ENCODE data around the gene TNFSF12. TPM values are rescaled to one million over a fixed set of nuclear protein-coding genes. Genes with fewer than 3 reads are reported as not detected.

Gene TNFSF12, protein sequence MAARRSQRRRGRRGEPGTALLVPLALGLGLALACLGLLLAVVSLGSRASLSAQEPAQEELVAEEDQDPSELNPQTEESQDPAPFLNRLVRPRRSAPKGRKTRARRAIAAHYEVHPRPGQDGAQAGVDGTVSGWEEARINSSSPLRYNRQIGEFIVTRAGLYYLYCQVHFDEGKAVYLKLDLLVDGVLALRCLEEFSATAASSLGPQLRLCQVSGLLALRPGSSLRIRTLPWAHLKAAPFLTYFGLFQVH
- total RNA-seq (10 to 100 TPM; 41.7 to 49.2 TPM), total RNA-seq (8.0 to 24.1 reads per million in 2 donors)

DNA sequence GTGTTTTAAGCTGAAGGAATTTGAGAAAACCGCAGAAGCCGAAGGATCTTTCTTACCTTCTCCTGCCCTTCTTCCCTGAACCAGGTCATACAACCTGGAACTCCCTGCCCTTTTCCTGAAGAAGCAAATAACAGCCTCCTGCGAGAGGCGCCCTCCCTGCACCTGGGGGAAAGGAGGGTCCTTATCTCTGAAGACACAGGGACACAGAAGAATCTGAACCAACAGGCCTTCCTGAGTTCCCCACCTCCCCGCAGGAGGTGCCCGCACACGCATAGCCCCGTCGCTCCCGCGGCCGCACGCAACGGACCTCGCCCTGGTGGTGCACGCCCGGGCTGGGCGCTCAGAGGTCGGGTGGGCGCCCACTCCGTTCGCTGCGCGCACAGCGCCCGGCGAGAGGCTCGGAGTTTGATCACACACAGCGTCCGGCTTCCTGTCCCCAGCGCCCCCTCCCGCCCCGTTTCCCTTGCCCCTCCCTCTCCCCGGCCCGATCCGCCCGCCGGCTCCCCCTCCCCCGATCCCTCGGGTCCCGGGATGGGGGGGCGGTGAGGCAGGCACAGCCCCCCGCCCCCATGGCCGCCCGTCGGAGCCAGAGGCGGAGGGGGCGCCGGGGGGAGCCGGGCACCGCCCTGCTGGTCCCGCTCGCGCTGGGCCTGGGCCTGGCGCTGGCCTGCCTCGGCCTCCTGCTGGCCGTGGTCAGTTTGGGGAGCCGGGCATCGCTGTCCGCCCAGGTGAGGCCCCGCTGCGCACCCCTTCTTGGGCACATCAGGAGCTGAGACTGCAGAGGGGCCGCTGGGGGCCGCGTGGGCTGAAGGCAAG, at the start of gene TNFSF12:
Gene TNFSF12 (plus strand): TSS at position 474 of the 816 bp plus-strand sequence. CDS start 96 bp downstream, at position 570.
- Mint-ChIP-seq H3K36me3 (ENCODE audit: low read depth) (peaks cover 7% of the 10 kb centered on the region), H3K4me1 (peaks cover 51% of the 10 kb centered on the region), H3K4me3 (peak within 1 kb of the TSS; percentile 98), H3K27ac (peak within 1 kb of the TSS; percentile 94), H3K27me3 (no peaks in the 10 kb centered on the region)
- H3K9me3 ChIP-seq (ENCODE audit: control insufficient read depth, low read length, poor library complexity, severe bottlenecking): no peaks in the 10 kb centered on the region
- DNase-seq: peak in 2 of 3 donors; percentile 45 to 50
- ATAC-seq: peak; percentile 51

DNA sequence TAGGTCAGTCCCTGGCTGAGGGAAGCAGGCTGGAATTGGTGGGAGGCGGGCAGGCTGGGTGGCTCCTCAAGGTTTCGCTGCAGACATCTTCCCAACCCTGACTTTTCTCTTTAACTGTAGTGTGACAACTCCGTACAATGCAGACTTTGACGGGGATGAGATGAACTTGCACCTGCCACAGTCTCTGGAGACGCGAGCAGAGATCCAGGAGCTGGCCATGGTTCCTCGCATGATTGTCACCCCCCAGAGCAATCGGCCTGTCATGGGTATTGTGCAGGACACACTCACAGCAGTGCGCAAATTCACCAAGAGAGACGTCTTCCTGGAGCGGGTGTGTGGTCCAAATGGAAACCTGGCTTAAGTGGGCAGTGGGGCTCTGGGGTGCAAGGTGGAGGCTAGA, 49.7 kb upstream of the TNFSF12 start:
- no peaks in the 10 kb centered on the region for H3K27me3 Mint-ChIP-seq
- H3K4me3 Mint-ChIP-seq: no peak overlapping the region
- DNase-seq (no peak), ATAC-seq (no peak)
- no peaks in the 10 kb centered on the region for H3K9me3 ChIP-seq (ENCODE audit: control insufficient read depth, low read length, poor library complexity, severe bottlenecking)
- H3K36me3 Mint-ChIP-seq (ENCODE audit: low read depth): peaks cover 19% of the 10 kb centered on the region
- H3K27ac Mint-ChIP-seq: no peak overlapping the region
- peaks cover 12% of the 10 kb centered on the region for H3K4me1 Mint-ChIP-seq

DNA sequence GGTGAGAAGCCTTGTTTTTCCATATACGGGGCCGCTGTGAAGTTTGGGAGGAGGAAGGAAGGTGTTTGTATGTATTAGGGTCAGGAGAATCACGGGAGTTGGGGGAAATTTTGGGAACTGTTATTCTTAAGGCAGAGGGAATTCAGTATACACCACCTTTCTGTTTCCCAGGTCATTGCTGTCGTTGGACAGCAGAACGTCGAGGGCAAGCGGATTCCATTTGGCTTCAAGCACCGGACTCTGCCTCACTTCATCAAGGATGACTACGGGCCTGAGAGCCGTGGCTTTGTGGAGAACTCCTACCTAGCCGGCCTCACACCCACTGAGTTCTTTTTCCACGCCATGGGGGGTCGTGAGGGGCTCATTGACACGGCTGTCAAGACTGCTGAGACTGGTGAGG, 47.1 kb upstream of the TNFSF12 start:
- no peaks in the 10 kb centered on the region for H3K9me3 ChIP-seq (ENCODE audit: control insufficient read depth, low read length, poor library complexity, severe bottlenecking)
- Mint-ChIP-seq H3K4me3 (no peak overlapping the region), H3K36me3 (ENCODE audit: low read depth) (peaks cover 16% of the 10 kb centered on the region), H3K27me3 (no peaks in the 10 kb centered on the region), H3K4me1 (peaks cover 8% of the 10 kb centered on the region), H3K27ac (peak overlapping the region; percentile 80)
- ATAC-seq: no peak
- DNase-seq: no peak

DNA sequence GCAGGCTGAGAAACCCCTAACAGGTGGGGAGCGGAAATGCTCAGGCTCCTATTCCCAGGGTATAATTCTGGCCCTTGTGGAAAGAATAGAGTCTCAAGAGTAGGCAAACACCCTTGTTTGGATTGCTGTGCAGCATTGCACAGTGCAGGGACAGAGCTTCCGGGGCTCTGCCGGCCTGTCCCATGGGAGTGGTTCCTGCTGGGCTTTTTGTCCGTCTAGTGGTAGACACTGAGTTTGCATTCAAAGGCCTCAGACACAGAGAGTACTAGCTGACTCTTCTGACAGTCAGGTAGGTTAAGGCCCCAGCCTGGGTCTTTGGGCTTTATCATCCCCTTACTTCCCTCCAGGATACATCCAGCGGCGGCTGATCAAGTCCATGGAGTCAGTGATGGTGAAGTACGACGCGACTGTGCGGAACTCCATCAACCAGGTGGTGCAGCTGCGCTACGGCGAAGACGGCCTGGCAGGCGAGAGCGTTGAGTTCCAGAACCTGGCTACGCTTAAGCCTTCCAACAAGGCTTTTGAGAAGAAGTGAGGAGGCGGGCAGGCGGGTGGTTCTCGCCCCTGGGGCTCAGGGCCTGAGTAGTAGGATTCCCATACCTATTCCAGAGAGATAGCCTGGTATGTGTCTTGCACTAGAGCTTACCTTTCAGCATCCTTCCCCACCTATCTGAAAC, 46.5 kb upstream of the TNFSF12 start:
- DNase-seq (no peak), ATAC-seq (peak; percentile 16)
- Mint-ChIP-seq H3K27ac (peak overlapping the region; percentile 81), H3K4me3 (no peak overlapping the region), H3K4me1 (peaks cover 6% of the 10 kb centered on the region), H3K27me3 (no peaks in the 10 kb centered on the region), H3K36me3 (ENCODE audit: low read depth) (peaks cover 12% of the 10 kb centered on the region)
- H3K9me3 ChIP-seq (ENCODE audit: control insufficient read depth, low read length, poor library complexity, severe bottlenecking): no peaks in the 10 kb centered on the region

DNA sequence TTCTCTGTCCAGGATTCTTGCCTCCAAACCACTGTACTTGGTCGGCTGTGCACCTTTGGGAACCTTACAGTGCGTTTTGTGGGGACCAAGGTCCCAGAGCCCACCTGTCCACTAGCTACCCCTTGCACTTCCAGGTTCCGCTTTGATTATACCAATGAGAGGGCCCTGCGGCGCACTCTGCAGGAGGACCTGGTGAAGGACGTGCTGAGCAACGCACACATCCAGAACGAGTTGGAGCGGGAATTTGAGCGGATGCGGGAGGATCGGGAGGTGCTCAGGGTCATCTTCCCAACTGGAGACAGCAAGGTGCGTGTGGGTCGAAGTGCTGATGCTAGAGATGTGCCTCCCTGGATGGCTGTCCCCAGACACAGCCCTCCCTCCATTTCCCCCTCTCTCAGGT, 45.9 kb upstream of the TNFSF12 start:
- Mint-ChIP-seq H3K4me1 (peaks cover 6% of the 10 kb centered on the region), H3K27ac (peak overlapping the region; percentile 81), H3K36me3 (ENCODE audit: low read depth) (peaks cover 12% of the 10 kb centered on the region), H3K27me3 (no peaks in the 10 kb centered on the region), H3K4me3 (no peak overlapping the region)
- DNase-seq: no peak
- peak; percentile 35 for ATAC-seq
- H3K9me3 ChIP-seq (ENCODE audit: control insufficient read depth, low read length, poor library complexity, severe bottlenecking): no peaks in the 10 kb centered on the region

DNA sequence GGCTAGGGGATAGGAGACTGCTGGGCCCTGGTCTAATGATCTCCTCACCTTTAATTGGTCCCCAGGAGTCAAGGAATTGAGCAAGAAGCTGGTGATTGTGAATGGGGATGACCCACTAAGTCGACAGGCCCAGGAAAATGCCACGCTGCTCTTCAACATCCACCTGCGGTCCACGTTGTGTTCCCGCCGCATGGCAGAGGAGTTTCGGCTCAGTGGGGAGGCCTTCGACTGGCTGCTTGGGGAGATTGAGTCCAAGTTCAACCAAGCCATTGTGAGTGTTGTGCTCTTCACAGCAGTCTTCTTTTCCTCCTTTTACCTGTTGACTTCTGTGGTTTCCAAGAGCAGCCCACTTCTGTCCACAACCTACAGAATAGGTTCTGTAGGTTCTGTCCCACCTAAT, 45.3 kb upstream of the TNFSF12 start:
- no peaks in the 10 kb centered on the region for H3K9me3 ChIP-seq (ENCODE audit: control insufficient read depth, low read length, poor library complexity, severe bottlenecking)
- DNase-seq (no peak), ATAC-seq (no peak)
- H3K4me3 Mint-ChIP-seq: peak overlapping the region; percentile 28
- H3K27me3 Mint-ChIP-seq: no peaks in the 10 kb centered on the region
- no peak overlapping the region for H3K27ac Mint-ChIP-seq
- peaks cover 6% of the 10 kb centered on the region for H3K4me1 Mint-ChIP-seq
- H3K36me3 Mint-ChIP-seq (ENCODE audit: low read depth): peaks cover 12% of the 10 kb centered on the region

DNA sequence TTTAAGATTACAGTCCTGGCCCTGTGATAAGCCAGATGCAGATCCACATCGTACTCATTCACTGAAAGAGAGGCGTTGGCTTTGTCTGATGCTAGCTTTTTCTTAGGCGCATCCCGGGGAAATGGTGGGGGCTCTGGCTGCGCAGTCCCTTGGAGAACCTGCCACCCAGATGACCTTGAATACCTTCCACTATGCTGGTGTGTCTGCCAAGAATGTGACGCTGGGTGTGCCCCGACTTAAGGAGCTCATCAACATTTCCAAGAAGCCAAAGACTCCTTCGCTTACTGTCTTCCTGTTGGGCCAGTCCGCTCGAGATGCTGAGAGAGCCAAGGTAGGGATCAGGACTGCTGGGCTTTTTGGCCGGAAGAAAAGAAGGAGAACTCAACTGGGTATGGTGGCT, 40.7 kb upstream of the TNFSF12 start:
- peaks cover 6% of the 10 kb centered on the region for H3K4me1 Mint-ChIP-seq
- ATAC-seq: no peak
- DNase-seq: no peak
- H3K9me3 ChIP-seq (ENCODE audit: control insufficient read depth, low read length, poor library complexity, severe bottlenecking): no peaks in the 10 kb centered on the region
- no peak overlapping the region for H3K4me3 Mint-ChIP-seq
- H3K27ac Mint-ChIP-seq: no peak overlapping the region
- H3K36me3 Mint-ChIP-seq (ENCODE audit: low read depth): peaks cover 16% of the 10 kb centered on the region
- H3K27me3 Mint-ChIP-seq: no peaks in the 10 kb centered on the region

DNA sequence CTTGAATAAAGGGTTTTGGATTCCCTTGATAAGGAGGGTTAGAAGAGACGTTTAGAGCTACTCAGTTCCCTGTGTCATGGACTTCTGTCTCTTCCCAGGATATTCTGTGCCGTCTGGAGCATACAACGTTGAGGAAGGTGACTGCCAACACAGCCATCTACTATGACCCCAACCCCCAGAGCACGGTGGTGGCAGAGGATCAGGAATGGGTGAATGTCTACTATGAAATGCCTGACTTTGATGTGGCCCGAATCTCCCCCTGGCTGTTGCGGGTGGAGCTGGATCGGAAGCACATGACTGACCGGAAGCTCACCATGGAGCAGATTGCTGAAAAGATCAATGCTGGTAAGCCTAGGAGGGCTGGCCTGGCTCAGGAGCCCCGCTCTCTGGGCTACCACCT, 40.0 kb upstream of the TNFSF12 start:
- Mint-ChIP-seq H3K27me3 (no peaks in the 10 kb centered on the region), H3K27ac (peak overlapping the region; percentile 16), H3K36me3 (ENCODE audit: low read depth) (peaks cover 19% of the 10 kb centered on the region), H3K4me3 (peak overlapping the region; percentile 31), H3K4me1 (peaks cover 10% of the 10 kb centered on the region)
- no peaks in the 10 kb centered on the region for H3K9me3 ChIP-seq (ENCODE audit: control insufficient read depth, low read length, poor library complexity, severe bottlenecking)
- no peak for DNase-seq
- no peak for ATAC-seq

DNA sequence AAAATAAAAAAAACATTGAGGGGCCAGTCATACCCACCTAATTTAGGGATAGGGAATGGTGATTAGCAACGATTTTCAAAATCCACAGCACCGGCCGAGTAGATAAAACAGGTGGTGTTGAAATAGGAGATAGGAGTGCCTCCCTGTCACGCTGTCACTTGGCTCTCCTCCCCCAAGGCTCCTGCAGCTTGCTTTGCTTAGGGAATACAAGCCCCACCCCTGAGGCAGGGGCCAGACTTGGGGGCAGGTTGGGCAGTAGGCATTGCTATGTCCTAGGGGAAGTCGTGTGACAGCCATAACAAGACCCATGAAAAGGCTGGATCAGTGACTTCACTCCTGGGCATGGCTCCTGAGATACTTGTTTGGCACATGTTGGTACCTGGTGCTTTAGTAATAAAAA, 38.9 kb upstream of the TNFSF12 start:
- ATAC-seq: no peak

DNA sequence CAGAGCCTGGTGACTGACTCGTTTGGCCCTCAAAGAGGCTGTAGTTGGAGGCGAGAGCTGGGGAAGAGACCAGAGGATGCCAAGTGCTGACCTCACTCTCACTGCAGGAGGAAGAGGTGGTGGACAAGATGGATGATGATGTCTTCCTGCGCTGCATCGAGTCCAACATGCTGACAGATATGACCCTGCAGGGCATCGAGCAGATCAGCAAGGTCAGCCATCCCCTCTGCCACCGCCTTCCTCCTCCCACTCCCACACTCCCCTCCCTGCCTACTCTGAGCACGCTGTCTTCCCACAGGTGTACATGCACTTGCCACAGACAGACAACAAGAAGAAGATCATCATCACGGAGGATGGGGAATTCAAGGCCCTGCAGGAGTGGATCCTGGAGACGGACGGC, 37.8 kb upstream of the TNFSF12 start:
- H3K4me1 Mint-ChIP-seq: peaks cover 10% of the 10 kb centered on the region
- peak overlapping the region; percentile 80 for H3K27ac Mint-ChIP-seq
- no peaks in the 10 kb centered on the region for H3K9me3 ChIP-seq (ENCODE audit: control insufficient read depth, low read length, poor library complexity, severe bottlenecking)
- H3K4me3 Mint-ChIP-seq: no peak overlapping the region
- ATAC-seq (peak; percentile 8), DNase-seq (no peak)
- H3K27me3 Mint-ChIP-seq: no peaks in the 10 kb centered on the region
- H3K36me3 Mint-ChIP-seq (ENCODE audit: low read depth): peaks cover 16% of the 10 kb centered on the region

More for the DNA sequence above, 38.9 kb upstream of the TNFSF12 start:
- Mint-ChIP-seq H3K27ac (no peak overlapping the region), H3K27me3 (no peaks in the 10 kb centered on the region), H3K4me1 (peaks cover 10% of the 10 kb centered on the region), H3K4me3 (no peak overlapping the region), H3K36me3 (ENCODE audit: low read depth) (peaks cover 16% of the 10 kb centered on the region)
- no peak for DNase-seq
- no peaks in the 10 kb centered on the region for H3K9me3 ChIP-seq (ENCODE audit: control insufficient read depth, low read length, poor library complexity, severe bottlenecking)

DNA sequence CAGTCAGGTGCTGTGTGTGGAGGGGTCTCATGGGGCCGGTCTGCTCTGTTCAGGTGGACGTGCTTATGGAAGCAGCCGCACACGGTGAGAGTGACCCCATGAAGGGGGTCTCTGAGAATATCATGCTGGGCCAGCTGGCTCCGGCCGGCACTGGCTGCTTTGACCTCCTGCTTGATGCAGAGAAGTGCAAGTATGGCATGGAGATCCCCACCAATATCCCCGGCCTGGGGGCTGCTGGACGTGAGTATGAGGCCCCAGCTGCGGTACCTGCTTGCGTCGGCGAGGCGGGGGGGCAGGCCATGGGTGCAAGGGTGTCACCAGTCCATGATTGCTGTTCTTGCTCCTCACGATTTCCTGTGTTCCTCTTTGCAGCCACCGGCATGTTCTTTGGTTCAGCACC, 36.8 kb upstream of the TNFSF12 start:
- ATAC-seq: peak; percentile 4
- peaks cover 10% of the 10 kb centered on the region for H3K4me1 Mint-ChIP-seq
- no peaks in the 10 kb centered on the region for H3K9me3 ChIP-seq (ENCODE audit: control insufficient read depth, low read length, poor library complexity, severe bottlenecking)
- H3K27me3 Mint-ChIP-seq: no peaks in the 10 kb centered on the region
- H3K27ac Mint-ChIP-seq: peak overlapping the region; percentile 80
- H3K36me3 Mint-ChIP-seq (ENCODE audit: low read depth): peaks cover 16% of the 10 kb centered on the region
- H3K4me3 Mint-ChIP-seq: peak overlapping the region; percentile 47
- DNase-seq: no peak

DNA sequence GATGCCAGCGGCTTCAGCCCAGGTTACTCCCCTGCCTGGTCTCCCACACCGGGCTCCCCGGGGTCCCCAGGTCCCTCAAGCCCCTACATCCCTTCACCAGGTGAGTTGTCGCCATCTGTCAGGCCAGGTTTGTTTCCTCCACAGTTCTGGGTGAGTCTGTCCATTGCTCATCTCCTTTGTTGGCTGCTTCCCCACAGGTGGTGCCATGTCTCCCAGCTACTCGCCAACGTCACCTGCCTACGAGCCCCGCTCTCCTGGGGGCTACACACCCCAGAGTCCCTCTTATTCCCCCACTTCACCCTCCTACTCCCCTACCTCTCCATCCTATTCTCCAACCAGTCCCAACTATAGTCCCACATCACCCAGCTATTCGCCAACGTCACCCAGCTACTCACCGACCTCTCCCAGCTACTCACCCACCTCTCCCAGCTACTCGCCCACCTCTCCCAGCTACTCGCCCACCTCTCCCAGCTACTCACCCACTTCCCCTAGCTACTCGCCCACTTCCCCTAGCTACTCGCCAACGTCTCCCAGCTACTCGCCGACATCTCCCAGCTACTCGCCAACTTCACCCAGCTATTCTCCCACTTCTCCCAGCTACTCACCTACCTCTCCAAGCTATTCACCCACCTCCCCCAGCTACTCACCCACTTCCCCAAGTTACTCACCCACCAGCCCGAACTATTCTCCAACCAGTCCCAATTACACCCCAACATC, 35.9 kb upstream of the TNFSF12 start:
- no peaks in the 10 kb centered on the region for H3K27me3 Mint-ChIP-seq
- peaks cover 10% of the 10 kb centered on the region for H3K4me1 Mint-ChIP-seq
- H3K36me3 Mint-ChIP-seq (ENCODE audit: low read depth): peaks cover 16% of the 10 kb centered on the region
- peak overlapping the region; percentile 80 for H3K27ac Mint-ChIP-seq
- no peaks in the 10 kb centered on the region for H3K9me3 ChIP-seq (ENCODE audit: control insufficient read depth, low read length, poor library complexity, severe bottlenecking)
- H3K4me3 Mint-ChIP-seq: peak overlapping the region; percentile 78
- no peak for ATAC-seq
- DNase-seq: no peak

All from T-helper 17 cell (primary cell).